HG02623 (cell line): ENCODE measurements around the gene UGT1A1.
"Not testable (repeated sequence)": the region's sequence is repeated elsewhere in the genome, so short reads cannot be mapped to it uniquely, and the experiment has no call there.

Source experiments
- ATAC-seq: cut with Tn5 transposase; IDR thresholded peaks from one replicate; pipeline ENCODE4 v1.9.1; 2021; ENCODE audit warnings: moderate library complexity; ENCODE audit not compliant: unreplicated experiment

UGT1A1 gene

DNA sequence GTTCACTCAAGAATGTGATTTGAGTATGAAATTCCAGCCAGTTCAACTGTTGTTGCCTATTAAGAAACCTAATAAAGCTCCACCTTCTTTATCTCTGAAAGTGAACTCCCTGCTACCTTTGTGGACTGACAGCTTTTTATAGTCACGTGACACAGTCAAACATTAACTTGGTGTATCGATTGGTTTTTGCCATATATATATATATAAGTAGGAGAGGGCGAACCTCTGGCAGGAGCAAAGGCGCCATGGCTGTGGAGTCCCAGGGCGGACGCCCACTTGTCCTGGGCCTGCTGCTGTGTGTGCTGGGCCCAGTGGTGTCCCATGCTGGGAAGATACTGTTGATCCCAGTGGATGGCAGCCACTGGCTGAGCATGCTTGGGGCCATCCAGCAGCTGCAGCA is at the start of gene UGT1A1:
Gene UGT1A1, plus strand, starts transcription at position 228 of the 400 bp plus-strand sequence. Its CDS starts 18 bp downstream, at position 246.
- ATAC-seq = no peak

- ATAC-seq = no peak
Observed at GRCh38 chr2:233711312-233712008, 48.6 kb upstream of the UGT1A1 start.

DNA sequence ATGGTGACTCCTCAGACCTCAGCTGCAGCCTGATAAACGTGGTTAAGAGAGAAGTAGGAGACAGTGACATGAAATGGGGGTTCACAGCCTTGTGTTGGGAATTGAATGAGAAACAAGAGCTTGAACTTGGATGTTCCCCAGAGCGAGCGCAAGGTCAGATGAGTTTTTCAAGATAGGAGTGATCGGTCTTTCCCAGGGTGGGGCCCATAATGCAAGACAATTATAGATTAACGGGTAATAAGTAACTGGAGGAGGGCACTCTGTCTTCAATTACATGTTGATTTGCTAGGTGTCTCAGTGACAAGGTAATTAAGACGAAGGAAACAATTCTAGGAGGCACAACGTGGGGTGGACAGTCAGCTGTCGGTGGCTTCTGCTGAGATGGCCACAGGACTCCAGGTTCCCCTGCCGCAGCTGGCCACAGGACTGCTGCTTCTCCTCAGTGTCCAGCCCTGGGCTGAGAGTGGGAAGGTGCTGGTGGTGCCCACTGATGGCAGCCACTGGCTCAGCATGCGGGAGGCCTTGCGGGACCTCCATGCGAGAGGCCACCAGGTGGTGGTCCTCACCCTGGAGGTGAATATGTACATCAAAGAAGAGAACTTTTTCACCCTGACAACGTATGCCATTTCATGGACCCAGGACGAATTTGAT is 47.3 kb upstream of the UGT1A1 start, which contains the start of gene UGT1A5:
Gene UGT1A5, plus strand, starts transcription at position 297 of the 651 bp plus-strand sequence. Its CDS starts 85 bp downstream, at position 382.
- ATAC-seq = no peak

DNA sequence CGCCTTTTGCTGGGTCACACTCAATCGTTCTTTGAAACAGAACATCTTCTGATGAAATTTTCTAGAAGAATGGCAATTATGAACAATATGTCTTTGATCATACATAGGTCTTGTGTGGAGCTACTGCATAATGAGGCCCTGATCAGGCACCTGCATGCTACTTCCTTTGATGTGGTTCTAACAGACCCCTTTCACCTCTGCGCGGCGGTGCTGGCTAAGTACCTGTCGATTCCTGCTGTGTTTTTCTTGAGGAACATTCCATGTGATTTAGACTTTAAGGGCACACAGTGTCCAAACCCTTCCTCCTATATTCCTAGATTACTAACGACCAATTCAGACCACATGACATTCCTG is 46.8 kb upstream of the UGT1A1 start:
- ATAC-seq = no peak

GRCh38 chr2:233714121-233714520 is 45.9 kb upstream of the UGT1A1 start:
- ATAC-seq = no peak

- ATAC-seq = no peak
Observed at GRCh38 chr2:233718552-233718951, 41.5 kb upstream of the UGT1A1 start, which contains the start of gene UGT1A4. UGT1A4 (plus strand) TSS chr2:233718736; CDS start chr2:233718821, 85 bp downstream.

- no peak for ATAC-seq
Observed at GRCh38 chr2:233728723-233729301, 31.3 kb upstream of the UGT1A1 start, which contains the start of gene UGT1A3. UGT1A3 (plus strand) TSS chr2:233729042; CDS start chr2:233729127, 85 bp downstream.

GRCh38 chr2:233736868-233737653 is 23.0 kb upstream of the UGT1A1 start:
- not testable (repeated sequence) for ATAC-seq

DNA sequence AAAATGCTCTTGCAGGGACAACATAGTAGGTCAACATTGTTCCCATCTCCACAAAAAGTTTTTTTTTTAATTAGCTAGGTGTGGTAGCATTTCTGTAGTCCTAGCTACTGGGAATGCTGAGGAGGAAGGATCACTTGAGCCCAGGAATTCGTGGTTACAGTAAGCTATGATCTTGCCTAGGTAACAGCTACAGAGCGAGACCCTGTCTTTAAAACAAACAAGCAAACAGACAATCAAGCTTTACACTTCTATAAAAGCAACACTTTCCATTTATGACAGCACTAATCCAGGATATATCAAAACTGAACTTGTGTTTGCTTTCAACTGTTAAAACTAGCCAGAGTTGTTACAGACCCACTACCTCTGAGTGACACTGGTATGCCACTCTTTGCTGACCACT is 19.2 kb upstream of the UGT1A1 start:
- no peak for ATAC-seq

DNA sequence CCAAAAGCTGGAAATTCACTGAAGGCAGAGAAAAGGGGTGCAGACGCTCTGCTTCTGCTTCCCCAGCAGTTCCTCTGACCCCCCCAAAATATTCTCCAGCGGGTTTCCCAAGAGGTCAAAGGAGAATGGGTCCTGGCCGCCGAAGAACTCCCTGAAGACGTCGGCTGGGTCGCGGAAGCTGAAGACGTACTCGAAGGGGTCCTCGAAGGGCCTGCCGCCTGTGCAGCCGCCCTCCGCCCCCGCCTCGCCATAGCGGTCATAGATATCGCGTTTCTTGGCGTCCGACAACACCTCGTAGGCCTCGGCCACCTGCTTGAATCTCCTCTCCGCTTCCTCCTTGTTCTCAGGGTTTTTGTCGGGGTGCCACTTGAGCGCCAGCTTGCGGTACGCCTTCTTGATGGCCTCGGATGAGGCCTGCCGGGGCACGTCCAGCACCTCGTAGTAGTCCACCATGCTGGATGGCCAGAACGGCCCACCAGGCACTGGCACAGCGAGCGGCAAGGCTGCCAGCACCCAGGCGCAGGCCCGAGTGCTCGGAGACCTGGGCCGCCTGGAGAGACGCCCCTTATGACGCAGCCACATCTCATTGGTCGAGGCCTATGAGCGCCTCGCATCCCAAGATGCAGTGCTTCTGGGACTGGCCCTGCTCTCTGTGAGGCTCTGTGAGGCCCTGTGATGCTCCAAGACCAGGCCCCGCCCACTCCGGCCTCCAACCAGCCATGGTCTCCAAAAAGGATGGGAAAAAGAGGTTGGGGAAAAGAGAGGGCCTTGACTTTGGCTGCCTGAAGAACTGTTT is 16.4 kb upstream of the UGT1A1 start:
- ATAC-seq = no peak

- no peak for ATAC-seq
Observed at GRCh38 chr2:233745073-233745755, 14.9 kb upstream of the UGT1A1 start.

DNA sequence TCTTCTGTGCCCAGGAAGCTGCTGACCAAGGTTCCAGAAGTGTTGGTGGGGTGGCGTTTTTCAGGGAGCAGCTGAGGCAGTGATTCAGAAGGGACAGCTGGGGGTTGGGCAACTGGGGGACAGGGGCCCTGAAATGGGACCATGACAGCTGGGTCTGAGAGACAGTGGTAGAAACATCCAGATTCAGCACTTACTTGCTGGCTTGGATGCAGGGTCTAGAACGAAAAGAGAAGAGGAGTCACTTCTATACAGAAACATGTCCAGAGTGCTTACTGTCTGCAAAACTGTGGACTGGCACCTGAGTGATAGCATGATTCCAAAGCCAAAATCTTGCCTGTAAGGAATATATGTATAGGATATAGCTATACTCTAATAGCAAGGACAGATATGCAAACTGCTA is 14.2 kb upstream of the UGT1A1 start:
- ATAC-seq = not testable (repeated sequence)

DNA sequence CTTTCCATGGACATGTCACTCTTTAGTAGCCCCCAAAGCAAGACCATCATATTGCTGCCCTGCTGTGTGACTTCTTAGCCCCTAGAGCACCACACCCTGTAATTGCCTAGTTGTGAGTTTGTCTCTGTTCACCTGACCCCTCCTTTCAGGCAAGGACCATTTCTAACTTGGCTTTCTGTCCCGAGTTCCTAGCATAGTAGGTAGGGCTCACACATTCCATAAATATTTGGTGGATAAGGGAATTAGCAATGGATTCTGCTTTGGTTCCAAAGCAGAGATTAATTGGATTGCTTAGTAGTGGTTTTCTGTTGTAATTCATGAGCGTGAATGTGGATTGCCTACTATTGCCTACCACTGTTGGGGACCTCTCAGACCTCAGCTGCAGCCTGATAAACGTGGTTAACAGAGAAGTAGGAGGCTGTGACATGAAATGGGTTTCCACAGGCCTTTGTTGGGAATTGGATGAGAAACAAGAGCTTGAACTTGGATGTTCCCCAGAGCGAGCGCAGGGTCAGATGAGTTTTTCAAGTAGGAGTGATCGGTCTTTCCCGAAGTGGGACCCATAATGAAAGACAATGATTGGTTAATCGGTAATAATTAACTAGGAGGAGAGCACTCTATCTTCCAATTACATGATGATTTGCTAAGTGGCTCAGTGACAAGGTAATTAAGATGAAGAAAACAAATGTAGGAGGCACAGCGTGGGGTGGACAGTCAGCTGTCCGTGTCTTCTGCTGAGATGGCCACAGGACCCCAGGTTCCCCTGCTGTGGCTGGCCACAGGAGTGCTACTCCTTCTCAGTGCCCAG is 13.4 kb upstream of the UGT1A1 start:
- no peak for ATAC-seq

GRCh38 chr2:233747283-233747544 is 12.9 kb upstream of the UGT1A1 start:
- ATAC-seq = no peak

- ATAC-seq = not testable (repeated sequence)
Observed at GRCh38 chr2:233750689-233751088, 9.4 kb upstream of the UGT1A1 start.

- not testable (repeated sequence) for ATAC-seq
Observed at GRCh38 chr2:233751212-233752009, 8.7 kb upstream of the UGT1A1 start.

DNA sequence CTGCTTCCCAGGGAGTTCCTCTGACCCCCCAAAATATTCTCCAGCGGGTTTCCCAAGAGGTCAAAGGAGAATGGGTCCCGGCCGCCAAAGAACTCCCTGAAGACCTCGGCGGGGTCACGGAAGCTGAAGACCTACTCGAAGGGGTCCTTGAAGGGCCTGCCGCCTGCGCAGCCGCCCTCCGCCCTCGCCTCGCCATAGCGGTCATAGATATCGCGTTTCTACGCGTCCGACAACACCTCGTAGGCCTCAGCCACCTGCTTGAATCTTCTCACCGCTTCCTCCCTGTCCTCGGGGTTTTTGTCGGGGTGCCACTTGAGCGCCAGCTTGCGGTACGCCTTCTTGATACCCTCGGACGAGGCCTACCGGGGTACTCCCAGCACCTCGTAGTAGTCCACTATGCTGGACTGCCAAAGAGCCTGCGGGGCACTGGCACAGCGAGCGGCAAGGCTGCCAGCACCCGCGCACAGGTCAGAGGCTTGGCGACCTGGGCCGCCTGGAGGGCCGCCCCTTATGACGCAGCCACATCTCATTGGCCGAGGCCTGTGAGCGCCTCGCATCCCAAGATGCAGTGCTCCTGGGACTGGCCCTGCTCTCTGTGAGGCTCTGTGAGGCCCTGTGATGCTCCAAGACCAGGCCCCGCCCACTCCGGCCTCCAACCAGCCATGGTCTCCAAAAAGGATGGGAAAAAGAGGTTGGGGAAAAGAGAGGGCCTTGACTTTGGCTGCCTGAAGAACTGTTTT is 5.0 kb upstream of the UGT1A1 start:
- ATAC-seq = no peak
